HEK293 (cell line): ENCODE results near the gene ANGPTL4.
A peak's percentile ranks its signal among the peaks of the same experiment; 100 is the strongest.

ENCODE experiments used
- BCL6B ChIP-seq: fragments of 450-650 bp; formaldehyde crosslinking; IDR thresholded peaks from 2 replicates; pipeline ENCODE4 v1.5.1; 2017; ENCODE audit warnings: missing biosample characterization, missing genetic modification characterization
- ELK4 ChIP-seq: IDR thresholded peaks from 2 replicates; pipeline ENCODE4 v1.6.1; 2011; ENCODE audit warnings: mild to moderate bottlenecking, low read depth, low read length, borderline replicate concordance
- GLIS1 ChIP-seq: fragments of 450-650 bp; formaldehyde crosslinking; IDR thresholded peaks from 2 replicates; pipeline ENCODE4 v1.5.1; 2016; ENCODE audit warnings: missing biosample characterization, missing genetic modification characterization
- HOXA7 ChIP-seq: sonication (generic); formaldehyde crosslinking; IDR thresholded peaks from 2 replicates; pipeline ENCODE4 v1.8.1; 2022; ENCODE audit warnings: missing genetic modification reagents, borderline replicate concordance
- IKZF3 ChIP-seq: fragments of 450-650 bp; IDR thresholded peaks from 2 replicates; pipeline ENCODE4 v1.5.0; 2018; ENCODE audit warnings: missing biosample characterization, mild to moderate bottlenecking, missing genetic modification characterization, moderate library complexity
- KLF8 ChIP-seq: fragments of 450-650 bp; formaldehyde crosslinking; IDR thresholded peaks from 2 replicates; pipeline ENCODE4 v1.5.1; 2016; ENCODE audit warnings: missing biosample characterization, missing genetic modification characterization
- OVOL3 ChIP-seq: fragments of 450-650 bp; formaldehyde crosslinking; IDR thresholded peaks from 2 replicates; pipeline ENCODE4 v1.5.1; 2016; ENCODE audit warnings: missing biosample characterization, missing genetic modification characterization
- PATZ1 ChIP-seq: fragments of 450-650 bp; formaldehyde crosslinking; IDR thresholded peaks from 2 replicates; pipeline ENCODE4 v1.5.1; 2016; ENCODE audit warnings: missing biosample characterization, missing genetic modification characterization
- PRDM6 ChIP-seq: fragments of 450-650 bp; formaldehyde crosslinking; IDR thresholded peaks from 2 replicates; pipeline ENCODE4 v1.5.1; 2017; ENCODE audit warnings: missing biosample characterization, missing genetic modification characterization
- REPIN1 ChIP-seq: fragments of 450-650 bp; formaldehyde crosslinking; IDR thresholded peaks from 2 replicates; pipeline ENCODE4 v1.5.1; 2017; ENCODE audit warnings: missing biosample characterization, missing genetic modification characterization, low read depth
- SCRT1 ChIP-seq: fragments of 450-650 bp; formaldehyde crosslinking; IDR thresholded peaks from 2 replicates; pipeline ENCODE4 v1.5.1; 2016; ENCODE audit warnings: missing biosample characterization, missing genetic modification characterization, borderline replicate concordance
- ZBTB17 ChIP-seq: fragments of 450-650 bp; formaldehyde crosslinking; IDR thresholded peaks from 2 replicates; pipeline ENCODE4 v1.5.1; 2016; ENCODE audit warnings: missing biosample characterization, missing genetic modification characterization
- ZBTB44 ChIP-seq: fragments of 450-650 bp; IDR thresholded peaks from 2 replicates; pipeline ENCODE4 v1.5.1; 2018; ENCODE audit warnings: missing biosample characterization, mild to moderate bottlenecking, missing genetic modification characterization
- ZBTB48 ChIP-seq: fragments of 450-650 bp; formaldehyde crosslinking; IDR thresholded peaks from 2 replicates; pipeline ENCODE4 v1.5.1; 2016; ENCODE audit warnings: missing biosample characterization, missing genetic modification characterization
- ZEB2 ChIP-seq: fragments of 450-650 bp; formaldehyde crosslinking; IDR thresholded peaks from 2 replicates; pipeline ENCODE4 v1.5.1; 2016; ENCODE audit warnings: missing biosample characterization, missing genetic modification characterization
- ZNF169 ChIP-seq: fragments of 450-650 bp; formaldehyde crosslinking; IDR thresholded peaks from 2 replicates; pipeline ENCODE4 v1.5.1; 2016; ENCODE audit warnings: missing biosample characterization, missing genetic modification characterization
- ZNF311 ChIP-seq: fragments of 450-650 bp; formaldehyde crosslinking; IDR thresholded peaks from 2 replicates; pipeline ENCODE4 v1.5.1; 2017; ENCODE audit warnings: missing biosample characterization, missing genetic modification characterization, borderline replicate concordance
- ZNF366 ChIP-seq: fragments of 450-650 bp; formaldehyde crosslinking; conservative IDR thresholded peaks from 2 replicates; pipeline ENCODE4 v1.5.1; 2016; ENCODE audit warnings: missing biosample characterization, missing genetic modification characterization
- ZNF391 ChIP-seq: fragments of 450-650 bp; formaldehyde crosslinking; IDR thresholded peaks from 2 replicates; pipeline ENCODE4 v1.5.1; 2016; ENCODE audit warnings: low read depth, missing biosample characterization, missing genetic modification characterization, borderline replicate concordance
- ZNF398 ChIP-seq: fragments of 450-650 bp; formaldehyde crosslinking; IDR thresholded peaks from 2 replicates; pipeline ENCODE4 v1.5.1; 2017; ENCODE audit warnings: missing biosample characterization, missing genetic modification characterization
- ZNF433 ChIP-seq: fragments of 450-650 bp; formaldehyde crosslinking; IDR thresholded peaks from 2 replicates; pipeline ENCODE4 v1.5.1; 2016; ENCODE audit warnings: missing biosample characterization, missing genetic modification characterization, low read depth
- ZNF501 ChIP-seq: fragments of 450-650 bp; formaldehyde crosslinking; IDR thresholded peaks from 2 replicates; pipeline ENCODE4 v1.5.1; 2016; ENCODE audit warnings: missing biosample characterization, missing genetic modification characterization
- ZNF549 ChIP-seq: fragments of 450-650 bp; IDR thresholded peaks from 2 replicates; pipeline ENCODE4 v1.5.1; 2018; ENCODE audit warnings: missing biosample characterization, missing genetic modification characterization, mild to moderate bottlenecking, inconsistent platforms, moderate library complexity
- ZNF560 ChIP-seq: fragments of 450-650 bp; formaldehyde crosslinking; IDR thresholded peaks from 2 replicates; pipeline ENCODE4 v1.5.1; 2017; ENCODE audit warnings: missing biosample characterization, missing genetic modification characterization, borderline replicate concordance
- ZNF585B ChIP-seq: fragments of 450-650 bp; formaldehyde crosslinking; IDR thresholded peaks from 2 replicates; pipeline ENCODE4 v1.5.1; 2016; ENCODE audit warnings: missing biosample characterization, missing genetic modification characterization
- ZNF692 ChIP-seq: fragments of 450-650 bp; formaldehyde crosslinking; IDR thresholded peaks from 2 replicates; pipeline ENCODE4 v1.5.1; 2016; ENCODE audit warnings: missing biosample characterization, missing genetic modification characterization
- ZSCAN16 ChIP-seq: fragments of 450-650 bp; formaldehyde crosslinking; IDR thresholded peaks from 2 replicates; pipeline ENCODE4 v1.5.1; 2016; ENCODE audit warnings: missing biosample characterization, missing genetic modification characterization
- ZSCAN23 ChIP-seq: fragments of 450-650 bp; formaldehyde crosslinking; IDR thresholded peaks from 2 replicates; pipeline ENCODE4 v1.5.1; 2016; ENCODE audit warnings: missing biosample characterization, missing genetic modification characterization
- ZXDB ChIP-seq: fragments of 450-650 bp; formaldehyde crosslinking; IDR thresholded peaks from 2 replicates; pipeline ENCODE4 v1.5.1; 2016; ENCODE audit warnings: missing biosample characterization, missing genetic modification characterization

ANGPTL4 gene

GRCh38 chr19:8367327-8368001, 3.5 kb downstream of the ANGPTL4 start (continued):
- TF ChIP-seq ZBTB17 (tag by site-specific recombination) (peak; percentile 75), IKZF3 (tag by site-specific recombination) (peak; percentile 75), ZNF692 (tag by site-specific recombination) (peak; percentile 58), ZNF585B (tag by site-specific recombination) (no peak), KLF8 (tag by site-specific recombination) (0 out of 2 replicates have a peak, but pooled peaks have one; percentile 41), ELK4 (no peak), SCRT1 (tag by site-specific recombination) (no peak), ZNF560 (no peak), REPIN1 (tag by site-specific recombination) (no peak), ZNF398 (peak; percentile 94), HOXA7 (no peak), PATZ1 (tag by site-specific recombination) (peak; percentile 91), ZXDB (tag by site-specific recombination) (peak; percentile 75; the same call in 1 of the 2 replicates), ZSCAN16 (tag by site-specific recombination) (peak; percentile 44; the same call in 1 of the 2 replicates), ZNF433 (tag by site-specific recombination) (no peak), ZBTB48 (peak; percentile 68; the same call in 1 of the 2 replicates), ZBTB44 (tag by site-specific recombination) (no peak), ZNF391 (tag by site-specific recombination) (no peak), ZNF501 (tag by site-specific recombination) (no peak), ZNF169 (tag by site-specific recombination) (no peak), ZSCAN23 (tag by site-specific recombination) (peak; percentile 4), ZNF311 (no peak), GLIS1 (tag by site-specific recombination) (peak; percentile 79), ZNF549 (tag by site-specific recombination) (no peak), ZNF366 (tag by site-specific recombination) (peak; percentile 77), ZEB2 (peak; percentile 76; the same call in 1 of the 2 replicates), PRDM6 (no peak), BCL6B (tag by site-specific recombination) (peak; percentile 84; the same call in 1 of the 2 replicates), OVOL3 (tag by site-specific recombination) (no peak)
